OCI-LY1 (cell line): ENCODE results near the gene QPCT.

ENCODE experiments used
- CTCF ChIP-seq: fragments of 200-600 bp; sonication (generic), shearing (Covaris generic); IDR thresholded peaks from 2 replicates; pipeline ENCODE4 v1.5.1; 2017; ENCODE audit warnings: mild to moderate bottlenecking, antibody characterized with exemption, low read length, moderate library complexity, mixed read lengths
- EZH2 ChIP-seq: fragments of 200-600 bp; sonication (generic), shearing (Covaris generic); IDR thresholded peaks from 2 replicates; pipeline ENCODE4 v1.8.0; 2017; ENCODE audit warnings: borderline replicate concordance, mixed run types, mild to moderate bottlenecking, antibody characterized with exemption, low read length, moderate library complexity, mixed read lengths

GRCh38 chr2:37340637-37341036, 3.8 kb upstream of the QPCT start:
- no peak for TF ChIP-seq CTCF
- no peak for TF ChIP-seq EZH2
